Calu3 (cell line): ENCODE measurements around the gene AQP3. TPM values are rescaled to one million over a fixed set of nuclear protein-coding genes. Genes with fewer than 3 reads are reported as not detected.

Experiments used
- BruUV-seq: library from RNA; stranded (reverse); fragments of 400-500 nt; replicated peaks from 2 replicates; lab custom pipeline; 2021; lab: Mats Ljungman, UMichigan
- CTCF ChIA-PET: fragments of 300-600 bp; sonication (Branson Sonifier 250); formaldehyde crosslinking; loops from one replicate; lab custom pipeline; 2022; ENCODE audit warnings: antibody characterized with exemption; lab: Charles Lee
- DNase-seq: peaks from one replicate; pipeline ENCODE4 v3.0.0; 2022
- H3K27ac Mint-ChIP-seq: one replicate; pipeline ENCODE4 v1.8.0; 2022; ENCODE audit warnings: mixed read lengths; ENCODE audit not compliant: unreplicated experiment
- H3K27me3 Mint-ChIP-seq: one replicate; pipeline ENCODE4 v1.8.0; 2022; ENCODE audit warnings: mixed read lengths; ENCODE audit not compliant: unreplicated experiment
- H3K36me3 Mint-ChIP-seq: one replicate; pipeline ENCODE4 v1.8.0; 2022; ENCODE audit warnings: mild to moderate bottlenecking, moderate library complexity, mixed read lengths; ENCODE audit not compliant: insufficient read depth, unreplicated experiment
- H3K4me1 Mint-ChIP-seq: one replicate; pipeline ENCODE4 v1.8.0; 2022; ENCODE audit warnings: mild to moderate bottlenecking, low read depth, mixed read lengths; ENCODE audit not compliant: unreplicated experiment
- H3K4me3 Mint-ChIP-seq: one replicate; pipeline ENCODE4 v1.8.0; 2022; ENCODE audit warnings: mild to moderate bottlenecking, low read depth, moderate library complexity, mixed read lengths; ENCODE audit not compliant: unreplicated experiment
- H3K9me3 Mint-ChIP-seq: one replicate; pipeline ENCODE4 v1.8.0; 2022; ENCODE audit warnings: low read depth, mixed read lengths; ENCODE audit not compliant: unreplicated experiment
- intact Hi-C: fragments of 100-400 bp; cut with micrococcal nuclease; formaldehyde crosslinking; loops from one replicate; pipeline ENCODE4 v1.10.0; 2022; ENCODE audit not compliant: unreplicated experiment
- total RNA-seq: library from RNA; stranded (reverse); gene quantifications from 2 replicates; pipeline ENCODE4 v1.2.3, GENCODE V29; 2022
- TF ChIP-seq, protein P1 (sequence below): fragments of 200-600 bp; IDR thresholded peaks from one replicate; pipeline ENCODE4 v1.8.0; 2022; ENCODE audit warnings: antibody characterized with exemption; ENCODE audit not compliant: unreplicated experiment

Gene AQP3
- total RNA-seq, 1 experiment from 2014 or later = 4.6 TPM

- H3K27me3 Mint-ChIP-seq = no peaks in the 10 kb centered on the region
- no peak overlapping the region for H3K27ac Mint-ChIP-seq
- no peaks in the 10 kb centered on the region for H3K9me3 Mint-ChIP-seq
- DNase-seq = no peak
- H3K4me1 Mint-ChIP-seq = no peaks in the 10 kb centered on the region
- no peak overlapping the region for H3K4me3 Mint-ChIP-seq
- H3K36me3 Mint-ChIP-seq = peaks cover 21% of the 10 kb centered on the region
- CTCF ChIA-PET = interaction anchor here (0.6 to 2.5 kb wide), 10 partner anchors 8 to 179 kb away, joined by 3 to 27 read pairs (median 6); partner anchors contain the start of gene AQP3
- TF ChIP-seq, protein P1, sequence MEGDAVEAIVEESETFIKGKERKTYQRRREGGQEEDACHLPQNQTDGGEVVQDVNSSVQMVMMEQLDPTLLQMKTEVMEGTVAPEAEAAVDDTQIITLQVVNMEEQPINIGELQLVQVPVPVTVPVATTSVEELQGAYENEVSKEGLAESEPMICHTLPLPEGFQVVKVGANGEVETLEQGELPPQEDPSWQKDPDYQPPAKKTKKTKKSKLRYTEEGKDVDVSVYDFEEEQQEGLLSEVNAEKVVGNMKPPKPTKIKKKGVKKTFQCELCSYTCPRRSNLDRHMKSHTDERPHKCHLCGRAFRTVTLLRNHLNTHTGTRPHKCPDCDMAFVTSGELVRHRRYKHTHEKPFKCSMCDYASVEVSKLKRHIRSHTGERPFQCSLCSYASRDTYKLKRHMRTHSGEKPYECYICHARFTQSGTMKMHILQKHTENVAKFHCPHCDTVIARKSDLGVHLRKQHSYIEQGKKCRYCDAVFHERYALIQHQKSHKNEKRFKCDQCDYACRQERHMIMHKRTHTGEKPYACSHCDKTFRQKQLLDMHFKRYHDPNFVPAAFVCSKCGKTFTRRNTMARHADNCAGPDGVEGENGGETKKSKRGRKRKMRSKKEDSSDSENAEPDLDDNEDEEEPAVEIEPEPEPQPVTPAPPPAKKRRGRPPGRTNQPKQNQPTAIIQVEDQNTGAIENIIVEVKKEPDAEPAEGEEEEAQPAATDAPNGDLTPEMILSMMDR = no peak
- BruUV-seq = no TSS peak
- intact Hi-C loops = loop anchor here (1.0 to 5.0 kb wide), 2 partner anchors 49 to 63 kb away; no protein-coding TSS in a partner anchor
Observed at GRCh38 chr9:33465596-33466564, 18.5 kb upstream of the AQP3 start.

DNA sequence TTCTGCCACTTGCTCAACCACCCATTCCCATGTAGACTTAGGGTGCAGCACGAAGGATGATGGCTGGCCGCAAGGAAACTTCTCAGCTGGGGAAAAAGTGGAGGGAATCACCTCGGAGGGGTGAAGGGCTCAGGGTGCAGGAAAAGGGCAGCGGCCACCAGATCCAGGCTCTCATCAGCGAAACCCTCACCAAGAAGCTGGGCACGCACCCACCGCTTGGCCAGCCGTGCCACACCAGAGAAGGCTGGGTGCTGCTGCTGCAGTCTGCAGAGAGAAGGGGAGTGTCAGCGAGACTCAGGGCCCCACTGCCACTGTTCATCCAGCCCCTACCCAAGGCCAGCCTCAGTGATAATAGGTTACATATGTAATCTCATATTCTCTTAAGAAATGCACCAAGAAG is 17.7 kb upstream of the AQP3 start:
- Mint-ChIP-seq H3K4me3 (no peak overlapping the region), H3K36me3 (peaks cover 13% of the 10 kb centered on the region), H3K27ac (no peak overlapping the region), H3K27me3 (no peaks in the 10 kb centered on the region), H3K4me1 (no peaks in the 10 kb centered on the region), H3K9me3 (no peaks in the 10 kb centered on the region)
- TF ChIP-seq, protein P1 = no peak
- BruUV-seq = no TSS peak
- no peak for DNase-seq
- intact Hi-C loops = loop anchor here (5.0 kb wide), 1 partner anchor 48 kb away; no protein-coding TSS in a partner anchor
- CTCF ChIA-PET = no interaction called here

DNA sequence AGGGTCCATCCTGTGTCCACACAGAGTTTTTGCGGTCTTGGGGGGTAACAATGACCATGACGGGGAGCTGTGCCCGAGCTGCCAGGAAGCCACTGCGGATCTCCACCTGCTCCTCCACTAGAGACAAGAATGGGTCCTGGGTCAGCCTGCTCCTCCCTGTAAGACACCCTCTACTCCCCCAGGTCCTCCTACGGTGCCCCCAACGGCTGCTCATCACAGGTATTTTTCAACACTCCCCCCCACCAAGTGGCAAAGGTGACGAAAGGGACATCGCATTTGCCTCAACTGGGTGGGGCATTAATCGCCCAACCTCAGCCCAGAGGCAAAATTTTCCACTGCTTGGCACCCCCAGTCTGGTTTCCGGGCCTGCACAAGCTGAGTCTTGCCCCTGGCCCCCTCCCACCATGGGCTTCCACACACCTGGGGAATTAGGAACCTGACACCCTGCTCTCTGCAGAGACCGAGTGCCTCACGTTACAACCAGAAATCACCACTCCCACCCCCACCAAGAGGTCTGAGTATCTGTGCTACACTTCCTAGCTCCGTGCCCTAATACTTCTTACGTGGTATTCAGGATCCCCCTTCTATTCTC is 16.7 kb upstream of the AQP3 start:
- no TSS peak for BruUV-seq
- H3K4me1 Mint-ChIP-seq = no peaks in the 10 kb centered on the region
- CTCF ChIA-PET = no interaction called here
- no peak overlapping the region for H3K4me3 Mint-ChIP-seq
- peaks cover 11% of the 10 kb centered on the region for H3K36me3 Mint-ChIP-seq
- intact Hi-C loops = no loop called here
- DNase-seq = no peak
- H3K27me3 Mint-ChIP-seq = no peaks in the 10 kb centered on the region
- TF ChIP-seq, protein P1 = no peak
- peak overlapping the region; percentile 44 for H3K27ac Mint-ChIP-seq
- H3K9me3 Mint-ChIP-seq = no peaks in the 10 kb centered on the region

GRCh38 chr9:33463151-33463550 is 15.8 kb upstream of the AQP3 start:
- Mint-ChIP-seq H3K4me3 (no peak overlapping the region), H3K4me1 (peaks cover 7% of the 10 kb centered on the region), H3K27ac (no peak overlapping the region), H3K27me3 (no peaks in the 10 kb centered on the region), H3K36me3 (peaks cover 11% of the 10 kb centered on the region), H3K9me3 (no peaks in the 10 kb centered on the region)
- DNase-seq = no peak
- TF ChIP-seq, protein P1 = no peak
- intact Hi-C loops = no loop called here
- BruUV-seq = no TSS peak
- CTCF ChIA-PET = no interaction called here
